ENCODE data around the gene LAMC2. TPM values are rescaled to one million over a fixed set of nuclear protein-coding genes. Genes with fewer than 3 reads are reported as not detected.
"Not testable (repeated sequence)": the region's sequence is repeated elsewhere in the genome, so short reads cannot be mapped to it uniquely, and the experiment has no call there.

Gene LAMC2
- total and polyA plus RNA-seq, 3 donors from 2014 or later, result 1.9 to 8.5 (median 3.4) TPM

DNA sequence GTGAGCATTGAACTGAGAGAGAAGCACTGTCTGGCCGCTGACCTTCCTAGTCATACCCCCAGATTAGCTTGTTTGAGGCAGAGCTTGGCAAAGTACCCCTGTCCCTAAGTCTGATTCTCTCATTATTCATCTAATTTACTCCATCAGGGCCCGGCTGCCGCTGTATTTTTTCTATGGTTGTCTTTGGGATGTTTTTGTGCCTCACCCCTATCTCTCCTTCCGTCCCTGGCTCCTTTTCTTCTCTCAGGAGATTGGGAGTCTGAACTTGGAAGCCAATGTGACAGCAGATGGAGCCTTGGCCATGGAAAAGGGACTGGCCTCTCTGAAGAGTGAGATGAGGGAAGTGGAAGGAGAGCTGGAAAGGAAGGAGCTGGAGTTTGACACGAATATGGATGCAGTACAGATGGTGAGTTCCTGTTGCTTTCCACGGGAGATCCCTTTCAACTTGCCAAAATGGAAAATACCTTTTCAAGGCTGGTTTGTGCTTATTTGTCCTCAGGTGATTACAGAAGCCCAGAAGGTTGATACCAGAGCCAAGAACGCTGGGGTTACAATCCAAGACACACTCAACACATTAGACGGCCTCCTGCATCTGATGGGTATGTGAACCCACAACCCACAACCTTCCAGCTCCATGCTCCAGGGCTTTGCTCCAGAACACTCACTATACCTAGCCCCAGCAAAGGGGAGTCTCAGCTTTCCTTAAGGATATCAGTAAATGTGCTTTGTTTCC is 53.9 kb downstream of the LAMC2 start:
- TF ChIP-seq, protein P1, sequence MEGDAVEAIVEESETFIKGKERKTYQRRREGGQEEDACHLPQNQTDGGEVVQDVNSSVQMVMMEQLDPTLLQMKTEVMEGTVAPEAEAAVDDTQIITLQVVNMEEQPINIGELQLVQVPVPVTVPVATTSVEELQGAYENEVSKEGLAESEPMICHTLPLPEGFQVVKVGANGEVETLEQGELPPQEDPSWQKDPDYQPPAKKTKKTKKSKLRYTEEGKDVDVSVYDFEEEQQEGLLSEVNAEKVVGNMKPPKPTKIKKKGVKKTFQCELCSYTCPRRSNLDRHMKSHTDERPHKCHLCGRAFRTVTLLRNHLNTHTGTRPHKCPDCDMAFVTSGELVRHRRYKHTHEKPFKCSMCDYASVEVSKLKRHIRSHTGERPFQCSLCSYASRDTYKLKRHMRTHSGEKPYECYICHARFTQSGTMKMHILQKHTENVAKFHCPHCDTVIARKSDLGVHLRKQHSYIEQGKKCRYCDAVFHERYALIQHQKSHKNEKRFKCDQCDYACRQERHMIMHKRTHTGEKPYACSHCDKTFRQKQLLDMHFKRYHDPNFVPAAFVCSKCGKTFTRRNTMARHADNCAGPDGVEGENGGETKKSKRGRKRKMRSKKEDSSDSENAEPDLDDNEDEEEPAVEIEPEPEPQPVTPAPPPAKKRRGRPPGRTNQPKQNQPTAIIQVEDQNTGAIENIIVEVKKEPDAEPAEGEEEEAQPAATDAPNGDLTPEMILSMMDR (IDR thresholded peaks at IDR 0.05), result no peak
- no peak for TF ChIP-seq POLR2A (IDR thresholded peaks at IDR 0.05)

DNA sequence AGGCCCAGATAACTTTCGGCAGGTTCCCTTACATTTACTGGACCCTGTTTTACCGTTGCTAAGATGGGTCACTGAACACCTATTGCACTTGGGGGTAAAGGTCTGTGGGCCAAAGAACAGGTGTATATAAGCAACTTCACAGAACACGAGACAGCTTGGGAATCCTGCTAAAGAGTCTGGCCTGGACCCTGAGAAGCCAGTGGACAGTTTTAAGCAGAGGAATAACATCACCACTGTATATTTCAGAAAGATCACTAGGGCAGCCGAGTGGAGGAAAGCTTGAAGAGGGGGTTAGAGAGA is 54.4 kb downstream of the LAMC2 start:
- Histone ChIP-seq H3K27me3 (no peaks in the 10 kb centered on the region), H3K27ac (peak overlapping the region in 1 of 2 donors; percentile 67), H3K9me3 (no peaks in the 10 kb centered on the region), H3K4me3 (no peak overlapping the region), H3K36me3 (ENCODE audit: low read depth, missing control alignments) (no peaks in the 10 kb centered on the region), H3K4me1 (no peaks in the 10 kb centered on the region)
- no peak for DNase-seq
- TF ChIP-seq, protein P1 (IDR thresholded peaks at IDR 0.05), result no peak
- no peak for TF ChIP-seq POLR2A (IDR thresholded peaks at IDR 0.05)
- 94 to 95% methylated on average over 4 of the region's 4 CpGs for WGBS, 2 donors
- intact Hi-C loops (cut with DNase I; ENCODE audit: low total_unique reads), result no loop called here

More for the DNA sequence above, 53.9 kb downstream of the LAMC2 start:
- Histone ChIP-seq H3K9me3 (no peaks in the 10 kb centered on the region), H3K4me1 (no peaks in the 10 kb centered on the region), H3K27ac (peak overlapping the region in 1 of 2 donors; percentile 67), H3K4me3 (no peak overlapping the region), H3K27me3 (no peaks in the 10 kb centered on the region), H3K36me3 (ENCODE audit: low read depth, missing control alignments) (no peaks in the 10 kb centered on the region)
- 56 to 73% methylated on average over 8 of the region's 8 CpGs for WGBS, 2 donors
- intact Hi-C loops (cut with DNase I; ENCODE audit: low total_unique reads), result no loop called here
- DNase-seq, result no peak

DNA sequence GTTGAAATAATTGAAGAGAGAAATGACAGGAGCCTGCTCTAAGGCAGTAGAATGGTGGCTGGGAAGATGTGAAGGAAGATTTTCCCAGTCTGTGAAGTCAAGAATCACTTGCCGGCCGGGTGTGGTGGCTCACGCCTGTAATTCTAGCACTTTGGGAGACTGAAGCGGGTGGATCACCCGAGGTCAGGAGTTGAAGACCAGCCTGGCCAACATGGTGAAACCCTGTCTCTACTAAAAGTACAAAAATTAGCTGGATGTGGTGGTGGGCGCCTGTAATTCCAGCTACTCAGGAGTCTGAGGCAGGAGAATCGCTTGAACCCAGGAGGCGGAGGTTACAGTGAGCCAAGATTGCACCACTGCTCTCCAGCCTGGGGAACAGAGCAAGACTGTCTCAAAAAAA is 54.8 kb downstream of the LAMC2 start:
- DNase-seq; H3K4me3 ChIP-seq; H3K27me3 ChIP-seq; intact Hi-C loops (cut with DNase I; ENCODE audit: low total_unique reads); H3K36me3 ChIP-seq (ENCODE audit: low read depth, missing control alignments); H3K4me1 ChIP-seq; H3K9me3 ChIP-seq: not testable (repeated sequence)
- peak overlapping the region in 1 of 2 donors; percentile 67 for H3K27ac ChIP-seq
- WGBS, 2 donors, result 92% methylated on average over 8 of the region's 8 CpGs

DNA sequence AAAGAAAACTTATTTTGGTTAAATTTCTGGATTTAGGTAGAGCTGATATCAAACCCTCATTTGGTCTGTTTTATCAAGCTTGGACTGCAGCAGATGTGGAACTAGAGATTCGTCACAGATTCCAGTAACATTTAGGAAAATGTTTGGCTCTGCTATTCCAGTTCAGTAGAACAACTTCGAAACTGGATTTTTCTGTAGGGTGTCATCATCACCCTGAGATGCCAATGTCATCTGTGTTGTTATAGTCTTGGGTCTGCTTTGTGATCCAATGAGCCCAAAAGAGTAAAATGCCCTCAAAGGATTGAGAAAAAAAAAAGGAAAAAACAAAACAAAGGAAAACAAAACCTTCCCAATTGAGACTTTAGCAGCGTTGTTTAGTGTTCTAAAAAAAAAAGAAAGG is 55.4 kb downstream of the LAMC2 start:
- Histone ChIP-seq H3K27me3 (no peaks in the 10 kb centered on the region), H3K4me1 (no peaks in the 10 kb centered on the region), H3K9me3 (no peaks in the 10 kb centered on the region), H3K4me3 (no peak overlapping the region), H3K27ac (peak overlapping the region in 1 of 2 donors; percentile 67), H3K36me3 (ENCODE audit: low read depth, missing control alignments) (no peaks in the 10 kb centered on the region)
- intact Hi-C loops (cut with DNase I; ENCODE audit: low total_unique reads), result no loop called here
- 46 to 48% methylated on average over 3 of the region's 3 CpGs for WGBS, 2 donors
- no peak for DNase-seq
- TF ChIP-seq, protein P1 (IDR thresholded peaks at IDR 0.05), result no peak
- TF ChIP-seq POLR2A (IDR thresholded peaks at IDR 0.05), result no peak

DNA sequence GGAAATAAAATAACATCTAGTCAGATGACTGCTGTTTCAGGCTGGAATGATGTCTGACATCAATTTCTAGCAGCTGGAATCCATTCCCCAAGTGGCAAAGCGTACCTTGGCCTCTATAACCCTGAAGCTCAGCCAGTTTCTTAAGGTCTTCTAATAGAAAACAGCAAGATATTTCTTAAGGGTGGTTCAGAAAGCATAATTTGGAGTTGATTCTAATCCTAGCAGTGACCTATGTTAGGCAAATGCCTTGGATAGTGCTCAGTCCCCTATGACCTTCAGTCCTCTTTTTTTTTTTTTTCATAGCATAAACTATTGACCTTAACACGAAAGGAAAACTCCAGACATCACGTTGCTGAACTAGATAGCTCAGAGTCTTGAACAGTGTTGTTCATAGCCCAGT is 56.5 kb downstream of the LAMC2 start:
- Histone ChIP-seq H3K27me3 (no peaks in the 10 kb centered on the region), H3K9me3 (no peaks in the 10 kb centered on the region), H3K27ac (peak overlapping the region in 1 of 2 donors; percentile 67), H3K4me3 (no peak overlapping the region), H3K4me1 (no peaks in the 10 kb centered on the region), H3K36me3 (ENCODE audit: low read depth, missing control alignments) (no peaks in the 10 kb centered on the region)
- TF ChIP-seq, protein P1 (IDR thresholded peaks at IDR 0.05), result no peak
- TF ChIP-seq POLR2A (IDR thresholded peaks at IDR 0.05), result no peak
- intact Hi-C loops (cut with DNase I; ENCODE audit: low total_unique reads), result no loop called here
- DNase-seq, result no peak
- 51 to 58% methylated on average over 3 of the region's 3 CpGs for WGBS, 2 donors

All from testis (tissue), 3 donors.